ENCODE data around the gene AMELX. TPM values are rescaled to one million over a fixed set of nuclear protein-coding genes. Genes with fewer than 3 reads are reported as not detected.

The AMELX gene
- total RNA-seq, 1 experiment from 2014 or later = not detected

DNA sequence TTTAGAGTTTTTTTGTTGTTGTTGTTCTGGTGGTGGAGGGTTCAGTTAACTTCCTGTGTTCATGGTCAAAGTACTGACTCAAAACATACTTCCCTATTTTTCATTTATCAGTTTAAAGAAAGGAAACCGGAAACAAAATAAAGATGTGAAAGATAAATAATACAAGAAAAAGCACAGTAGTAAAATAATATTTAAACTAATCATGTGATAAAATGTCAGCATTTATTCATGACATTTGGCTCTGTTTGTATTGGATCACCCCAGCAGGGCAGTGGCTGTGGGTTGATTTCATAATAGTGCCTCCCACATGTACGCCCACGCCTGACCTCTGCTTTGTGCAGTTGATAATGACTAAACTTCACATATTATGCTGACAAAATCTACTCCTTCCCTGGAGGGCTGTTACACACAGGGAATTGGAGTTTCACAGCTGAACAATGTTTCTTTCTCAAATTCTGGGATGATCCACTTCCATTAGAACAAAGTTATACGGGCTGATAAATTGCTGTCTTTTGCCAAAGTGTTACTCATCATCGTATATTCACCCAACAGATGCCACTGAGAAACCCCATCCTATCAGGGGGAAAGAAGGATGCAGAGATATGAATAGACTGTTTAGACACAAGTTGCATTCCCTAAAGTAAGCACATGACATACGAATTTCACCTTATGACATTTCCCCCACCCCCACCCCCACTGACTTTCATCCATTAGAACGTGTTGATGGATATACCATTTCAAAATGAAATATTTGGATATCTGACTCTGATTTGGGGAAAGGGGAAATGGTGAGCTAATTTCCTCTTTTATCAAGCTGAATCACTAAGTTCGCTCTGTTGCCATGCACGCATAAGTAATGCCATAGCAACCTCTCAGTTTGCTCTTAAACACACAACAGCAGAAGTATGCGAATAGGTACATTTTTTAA lies 48.3 kb downstream of the AMELX start:
- CTCF ChIA-PET = no interaction called here
- no peaks in the 10 kb centered on the region for H3K9me3 ChIP-seq (ENCODE audit: low read depth, low read length, poor library complexity, severe bottlenecking)
- POLR2A ChIA-PET (ENCODE audit: low non-redundant PET) = no interaction called here
- no peaks in the 10 kb centered on the region for H3K27me3 ChIP-seq (replicated peaks; ENCODE audit: insufficient read depth, low read depth, low read length, poor library complexity)
- H3K36me3 ChIP-seq (ENCODE audit: insufficient read depth, low read length, poor library complexity, severe bottlenecking) = no peaks in the 10 kb centered on the region
- H3K4me3 ChIP-seq (ENCODE audit: low read depth, low read length, poor library complexity, severe bottlenecking) = no peak overlapping the region
- BruUV-seq (replicated peaks) = no TSS peak
- intact Hi-C loops (cut with micrococcal nuclease; ENCODE audit: unreplicated experiment) = no loop called here
- peaks cover 3% of the 10 kb centered on the region for H3K4me1 ChIP-seq (ENCODE audit: insufficient read depth, low read length, poor library complexity, severe bottlenecking)
- TF ChIP-seq, protein P1, sequence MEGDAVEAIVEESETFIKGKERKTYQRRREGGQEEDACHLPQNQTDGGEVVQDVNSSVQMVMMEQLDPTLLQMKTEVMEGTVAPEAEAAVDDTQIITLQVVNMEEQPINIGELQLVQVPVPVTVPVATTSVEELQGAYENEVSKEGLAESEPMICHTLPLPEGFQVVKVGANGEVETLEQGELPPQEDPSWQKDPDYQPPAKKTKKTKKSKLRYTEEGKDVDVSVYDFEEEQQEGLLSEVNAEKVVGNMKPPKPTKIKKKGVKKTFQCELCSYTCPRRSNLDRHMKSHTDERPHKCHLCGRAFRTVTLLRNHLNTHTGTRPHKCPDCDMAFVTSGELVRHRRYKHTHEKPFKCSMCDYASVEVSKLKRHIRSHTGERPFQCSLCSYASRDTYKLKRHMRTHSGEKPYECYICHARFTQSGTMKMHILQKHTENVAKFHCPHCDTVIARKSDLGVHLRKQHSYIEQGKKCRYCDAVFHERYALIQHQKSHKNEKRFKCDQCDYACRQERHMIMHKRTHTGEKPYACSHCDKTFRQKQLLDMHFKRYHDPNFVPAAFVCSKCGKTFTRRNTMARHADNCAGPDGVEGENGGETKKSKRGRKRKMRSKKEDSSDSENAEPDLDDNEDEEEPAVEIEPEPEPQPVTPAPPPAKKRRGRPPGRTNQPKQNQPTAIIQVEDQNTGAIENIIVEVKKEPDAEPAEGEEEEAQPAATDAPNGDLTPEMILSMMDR (conservative IDR thresholded peaks at IDR 0.05; ENCODE audit: low read depth, low read length) = no peak
- no peak for TF ChIP-seq EZH2 (IDR thresholded peaks at IDR 0.05; ENCODE audit: borderline replicate concordance, low read depth, low read length, poor library complexity, severe bottlenecking)
- H3K27ac ChIP-seq (ENCODE audit: low read depth, low read length, poor library complexity, severe bottlenecking) = no peak overlapping the region
- DNase-seq (ENCODE audit: low spot score) = peak; percentile 49

DNA sequence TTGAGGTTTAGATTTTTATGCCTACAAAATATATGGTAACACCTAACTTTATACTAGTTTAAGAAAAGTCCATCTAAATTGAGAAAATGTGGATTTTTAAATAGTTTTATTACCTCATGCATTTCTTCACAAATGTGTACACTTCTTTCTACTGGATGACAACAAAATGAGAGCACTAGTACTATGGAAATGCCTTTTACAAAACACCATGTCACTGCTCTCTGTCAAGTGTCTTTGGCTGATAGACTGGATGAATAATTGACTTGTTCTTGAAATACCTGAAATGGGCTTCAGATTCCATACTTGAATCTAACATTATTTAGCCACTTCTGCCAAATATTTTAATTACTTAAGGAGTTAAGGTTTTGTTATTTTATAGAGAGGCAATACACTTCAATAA lies 49.5 kb downstream of the AMELX start:
- intact Hi-C loops (cut with micrococcal nuclease; ENCODE audit: unreplicated experiment) = no loop called here
- no peak overlapping the region for H3K4me3 ChIP-seq (ENCODE audit: low read depth, low read length, poor library complexity, severe bottlenecking)
- no peaks in the 10 kb centered on the region for H3K27me3 ChIP-seq (replicated peaks; ENCODE audit: insufficient read depth, low read depth, low read length, poor library complexity)
- CTCF ChIA-PET = no interaction called here
- POLR2A ChIA-PET (ENCODE audit: low non-redundant PET) = no interaction called here
- peaks cover 3% of the 10 kb centered on the region for H3K4me1 ChIP-seq (ENCODE audit: insufficient read depth, low read length, poor library complexity, severe bottlenecking)
- no peak overlapping the region for H3K27ac ChIP-seq (ENCODE audit: low read depth, low read length, poor library complexity, severe bottlenecking)
- no peaks in the 10 kb centered on the region for H3K9me3 ChIP-seq (ENCODE audit: low read depth, low read length, poor library complexity, severe bottlenecking)
- H3K36me3 ChIP-seq (ENCODE audit: insufficient read depth, low read length, poor library complexity, severe bottlenecking) = no peaks in the 10 kb centered on the region
- TF ChIP-seq EZH2 (IDR thresholded peaks at IDR 0.05; ENCODE audit: borderline replicate concordance, low read depth, low read length, poor library complexity, severe bottlenecking) = no peak
- TF ChIP-seq, protein P1 (conservative IDR thresholded peaks at IDR 0.05; ENCODE audit: low read depth, low read length) = no peak
- DNase-seq (ENCODE audit: low spot score) = no peak
- no TSS peak for BruUV-seq (replicated peaks)

DNA sequence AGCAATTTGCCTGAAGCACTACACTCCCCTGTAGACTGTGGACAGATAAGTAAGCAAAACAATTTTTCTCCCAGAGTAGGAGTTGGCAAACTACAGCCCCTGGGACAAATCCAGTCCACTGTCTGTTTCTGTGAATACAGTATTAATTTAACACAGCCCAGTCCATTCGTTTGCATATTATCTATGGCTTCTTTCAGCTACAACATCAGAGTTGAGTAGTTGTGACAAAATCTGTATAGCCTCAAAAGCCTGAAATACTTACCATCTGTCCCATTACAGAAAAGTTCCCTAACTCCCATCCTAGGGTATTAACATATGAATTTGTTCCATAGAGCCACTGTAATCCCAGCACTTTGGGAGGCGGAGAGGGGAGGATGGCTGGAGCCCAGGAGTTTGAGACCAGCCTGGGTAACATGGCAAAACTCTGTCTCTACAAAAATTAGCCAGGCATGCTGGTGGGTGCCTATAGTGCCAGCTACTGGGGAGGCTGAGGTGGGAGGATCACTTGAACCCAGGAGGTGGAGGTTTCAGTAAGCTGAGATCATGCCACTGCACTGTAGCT lies 53.0 kb downstream of the AMELX start:
- intact Hi-C loops (cut with micrococcal nuclease; ENCODE audit: unreplicated experiment) = no loop called here
- H3K9me3 ChIP-seq (ENCODE audit: low read depth, low read length, poor library complexity, severe bottlenecking) = no peaks in the 10 kb centered on the region
- H3K36me3 ChIP-seq (ENCODE audit: insufficient read depth, low read length, poor library complexity, severe bottlenecking) = no peaks in the 10 kb centered on the region
- H3K4me1 ChIP-seq (ENCODE audit: insufficient read depth, low read length, poor library complexity, severe bottlenecking) = peaks cover 3% of the 10 kb centered on the region
- H3K27ac ChIP-seq (ENCODE audit: low read depth, low read length, poor library complexity, severe bottlenecking) = no peak overlapping the region
- BruUV-seq (replicated peaks) = no TSS peak
- CTCF ChIA-PET = no interaction called here
- H3K4me3 ChIP-seq (ENCODE audit: low read depth, low read length, poor library complexity, severe bottlenecking) = no peak overlapping the region
- POLR2A ChIA-PET (ENCODE audit: low non-redundant PET) = no interaction called here
- no peak for DNase-seq (ENCODE audit: low spot score)
- no peak for TF ChIP-seq EZH2 (IDR thresholded peaks at IDR 0.05; ENCODE audit: borderline replicate concordance, low read depth, low read length, poor library complexity, severe bottlenecking)
- TF ChIP-seq, protein P1 (conservative IDR thresholded peaks at IDR 0.05; ENCODE audit: low read depth, low read length) = no peak
- no peaks in the 10 kb centered on the region for H3K27me3 ChIP-seq (replicated peaks; ENCODE audit: insufficient read depth, low read depth, low read length, poor library complexity)

Measured in A673 (cell line).